ENCODE measurements around the gene RPL39L. TPM values are rescaled to one million over a fixed set of nuclear protein-coding genes. Genes with fewer than 3 reads are reported as not detected.

Gene RPL39L
- total and polyA plus RNA-seq, 10 donors: 1.9 to 10.9 (median 4.1) TPM

DNA sequence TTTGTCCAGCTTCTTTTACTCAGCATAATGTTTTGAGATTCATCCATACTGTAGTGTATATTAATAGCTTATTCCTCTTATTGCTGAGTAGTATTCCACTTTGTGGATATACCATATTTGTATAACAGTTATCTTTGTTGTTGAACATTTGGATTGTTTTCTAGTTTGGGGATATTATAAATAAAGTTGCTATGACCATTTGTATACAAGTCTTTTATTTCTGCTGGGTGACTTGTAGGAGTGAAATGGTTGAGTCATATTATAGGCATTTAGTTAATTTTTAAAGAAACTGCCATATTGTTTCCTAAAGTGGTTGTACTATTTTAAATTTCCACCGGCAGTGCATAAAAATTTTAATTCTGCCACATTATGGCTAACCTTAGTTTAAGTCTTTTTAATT, 53.4 kb downstream of the RPL39L start:
- H3K27ac ChIP-seq: no peak overlapping the region
- intact Hi-C loops (cut with DNase I; ENCODE audit: low total_unique reads): no loop called here
- no peaks in the 10 kb centered on the region for H3K36me3 ChIP-seq
- TF ChIP-seq CTCF (IDR thresholded peaks at IDR 0.05 in 8 of 11, conservative IDR thresholded peaks at IDR 0.05 in 3 of 11): no peak
- no peak overlapping the region for H3K4me3 ChIP-seq
- peaks cover 2 to 49% (median 33%) of the 10 kb centered on the region in 8 donors for H3K9me3 ChIP-seq
- DNase-seq: no peak
- WGBS, 5 donors: 86 to 94% (median 89%) methylated on average over 1 of the region's 1 CpG
- H3K27me3 ChIP-seq (replicated peaks in 1 of 7): no peaks in the 10 kb centered on the region
- peaks cover 0 to 15% (median 2%) of the 10 kb centered on the region in 6 donors for H3K4me1 ChIP-seq

- H3K27ac ChIP-seq: peak overlapping the region in 2 of 8 donors; percentile 27 to 29
- TF ChIP-seq POLR2A (IDR thresholded peaks at IDR 0.05) (no peak), CTCF (IDR thresholded peaks at IDR 0.05 in 8 of 11, conservative IDR thresholded peaks at IDR 0.05 in 3 of 11) (no peak), POLR2AphosphoS5 (IDR thresholded peaks at IDR 0.05) (no peak)
- 76 to 85% (median 79%) methylated on average over 5 of the region's 5 CpGs for WGBS, 5 donors
- H3K4me3 ChIP-seq: no peak overlapping the region
- H3K4me1 ChIP-seq: peaks cover 0 to 15% (median 2%) of the 10 kb centered on the region in 6 donors
- DNase-seq: no peak
- H3K9me3 ChIP-seq: peaks cover 2 to 48% (median 33%) of the 10 kb centered on the region in 8 donors
- H3K27me3 ChIP-seq (replicated peaks in 1 of 7): no peaks in the 10 kb centered on the region
- no peaks in the 10 kb centered on the region for H3K36me3 ChIP-seq
- intact Hi-C loops (cut with DNase I; ENCODE audit: low total_unique reads): no loop called here
Observed at GRCh38 chr3:187085021-187085666, 54.2 kb downstream of the RPL39L start.

GRCh38 chr3:187084580-187084979, 54.7 kb downstream of the RPL39L start:
- Histone ChIP-seq H3K4me3 (no peak overlapping the region), H3K27me3 (replicated peaks in 1 of 7) (no peaks in the 10 kb centered on the region), H3K4me1 (peaks cover 0 to 15% (median 2%) of the 10 kb centered on the region in 6 donors), H3K27ac (peak overlapping the region in 2 of 8 donors; percentile 24 to 29), H3K9me3 (peaks cover 2 to 42% (median 33%) of the 10 kb centered on the region in 8 donors), H3K36me3 (peaks cover 0 to 2% (median 0%) of the 10 kb centered on the region in 6 donors)
- DNase-seq: no peak
- 34 to 56% (median 40%) methylated on average over 2 of the region's 2 CpGs for WGBS, 5 donors
- intact Hi-C loops (cut with DNase I; ENCODE audit: low total_unique reads): no loop called here
- TF ChIP-seq CTCF (IDR thresholded peaks at IDR 0.05 in 8 of 11, conservative IDR thresholded peaks at IDR 0.05 in 3 of 11) (no peak), POLR2AphosphoS5 (IDR thresholded peaks at IDR 0.05) (no peak), POLR2A (IDR thresholded peaks at IDR 0.05) (no peak)

DNA sequence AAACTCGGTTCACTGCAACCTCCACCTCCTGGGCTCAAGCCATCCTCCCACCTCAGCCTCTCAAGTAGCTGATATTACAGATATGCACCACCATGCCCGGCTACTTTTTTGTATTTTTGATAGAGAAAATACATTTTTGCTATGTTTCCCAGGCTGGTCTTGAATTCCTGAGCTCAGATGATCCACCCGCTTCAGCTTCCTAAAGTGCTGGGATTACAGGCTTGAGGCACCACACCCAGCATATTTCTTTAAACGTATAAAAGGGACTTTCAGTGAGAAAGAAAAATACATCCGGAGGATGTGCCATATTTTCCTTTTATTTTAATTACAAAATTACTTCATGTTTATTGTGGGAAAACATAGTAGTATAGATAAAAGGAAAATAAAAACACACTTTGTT, 55.2 kb downstream of the RPL39L start:
- Histone ChIP-seq H3K4me1 (peaks cover 0 to 15% (median 2%) of the 10 kb centered on the region in 6 donors), H3K4me3 (no peak overlapping the region), H3K36me3 (peaks cover 0 to 6% (median 0%) of the 10 kb centered on the region in 6 donors), H3K27ac (peak overlapping the region in 2 of 8 donors; percentile 4 to 24), H3K9me3 (peaks cover 2 to 38% (median 29%) of the 10 kb centered on the region in 8 donors), H3K27me3 (replicated peaks in 1 of 7) (no peaks in the 10 kb centered on the region)
- WGBS, 5 donors: 65 to 74% (median 67%) methylated on average over 5 of the region's 5 CpGs
- TF ChIP-seq CTCF (IDR thresholded peaks at IDR 0.05 in 8 of 11, conservative IDR thresholded peaks at IDR 0.05 in 3 of 11) (no peak), POLR2A (IDR thresholded peaks at IDR 0.05) (no peak), POLR2AphosphoS5 (IDR thresholded peaks at IDR 0.05) (no peak)
- intact Hi-C loops (cut with DNase I; ENCODE audit: low total_unique reads): no loop called here
- no peak for DNase-seq

All from spleen (tissue), 11 donors.